Stimulated activated naive CD8-positive, alpha-beta T cell treated with anti-CD3 and anti-CD28 coated beads, Interleukin-15, amount 100 ng/mL, for 72 hours (primary cell): ENCODE data around the gene ZNF182.
A peak's percentile ranks its signal among the peaks of the same experiment; 100 is the strongest.
"Not testable (repeated sequence)": the region's sequence is repeated elsewhere in the genome, so short reads cannot be mapped to it uniquely, and the experiment has no call there.

Experiments
- ATAC-seq: fragments of 150-1000 bp; cut with Tn5 transposase; 2 replicates; pipeline ENCODE4 v1.10.0; 2021; ENCODE audit warnings: mild to moderate bottlenecking, moderate library complexity
- DNase-seq, 2 donors: peaks; one replicate each; pipeline ENCODE4 v3.0.0; 2021 to 2022
- H3K27ac Mint-ChIP-seq, 2 donors: one replicate each; pipeline ENCODE4 v1.8.0; 2022; ENCODE audit warnings: mild to moderate bottlenecking in 2 of 2, mixed read lengths in 2 of 2, moderate library complexity in 2 of 2
- H3K27me3 Mint-ChIP-seq: one replicate; pipeline ENCODE4 v1.8.0; 2022; ENCODE audit warnings: mixed read lengths
- H3K4me1 Mint-ChIP-seq: one replicate; pipeline ENCODE4 v1.8.0; 2022; ENCODE audit warnings: mild to moderate bottlenecking, mixed read lengths
- H3K4me3 Mint-ChIP-seq, 2 donors: one replicate each; pipeline ENCODE4 v1.8.0; 2022; ENCODE audit warnings: mild to moderate bottlenecking in 2 of 2, mixed read lengths in 2 of 2, moderate library complexity in 1 of 2
- H3K9me3 Mint-ChIP-seq, 2 donors: one replicate each; pipeline ENCODE4 v1.8.0; 2022; ENCODE audit warnings: mixed read lengths in 2 of 2

The ZNF182 gene

GRCh38 chrX:48016583-48017310 is 13.0 kb upstream of the ZNF182 start:
- not testable (repeated sequence) for H3K4me1 Mint-ChIP-seq

GRCh38 chrX:48009445-48009960 is 5.7 kb upstream of the ZNF182 start:
- not testable (repeated sequence) for H3K27ac Mint-ChIP-seq, ATAC-seq, DNase-seq, H3K9me3 Mint-ChIP-seq, H3K4me1 Mint-ChIP-seq, H3K27me3 Mint-ChIP-seq, H3K4me3 Mint-ChIP-seq

More at GRCh38 chrX:48016583-48017310, 13.0 kb upstream of the ZNF182 start:
- H3K4me3 Mint-ChIP-seq, ATAC-seq, H3K27ac Mint-ChIP-seq, H3K9me3 Mint-ChIP-seq, DNase-seq, H3K27me3 Mint-ChIP-seq: not testable (repeated sequence)

- not testable (repeated sequence) for H3K27ac Mint-ChIP-seq, ATAC-seq, H3K4me3 Mint-ChIP-seq, DNase-seq, H3K9me3 Mint-ChIP-seq, H3K27me3 Mint-ChIP-seq
- peaks cover 19% of the 10 kb centered on the region for H3K4me1 Mint-ChIP-seq
These were observed 2.9 kb upstream of the ZNF182 start, which contains the start of gene SPACA5 for GRCh38 chrX:48006688-48007087. TSS of gene SPACA5 (plus strand) at chrX:48006988. CDS start at chrX:48007803, 815 bp downstream.

GRCh38 chrX:48003367-48003757 is 427 bp downstream of the ZNF182 start:
- peaks cover 28% of the 10 kb centered on the region for H3K4me1 Mint-ChIP-seq
- H3K27me3 Mint-ChIP-seq = no peaks in the 10 kb centered on the region
- H3K27ac Mint-ChIP-seq = peak overlapping the region; percentile 98 to 100
- peak overlapping the region; percentile 88 to 99 for H3K4me3 Mint-ChIP-seq
- ATAC-seq = peak; percentile 50
- DNase-seq = peak in 1 of 2 donors; percentile 30
- no peaks in the 10 kb centered on the region for H3K9me3 Mint-ChIP-seq

GRCh38 chrX:48002929-48003328 is 860 bp downstream of the ZNF182 start:
- H3K9me3 Mint-ChIP-seq = no peaks in the 10 kb centered on the region
- H3K27ac Mint-ChIP-seq = no peak overlapping the region
- H3K4me3 Mint-ChIP-seq = peak overlapping the region in 1 of 2 donors; percentile 99
- no peak for DNase-seq
- ATAC-seq = no peak
- H3K4me1 Mint-ChIP-seq = peaks cover 32% of the 10 kb centered on the region
- H3K27me3 Mint-ChIP-seq = no peaks in the 10 kb centered on the region

- Mint-ChIP-seq H3K9me3 (no peaks in the 10 kb centered on the region), H3K27me3 (no peaks in the 10 kb centered on the region), H3K4me3 (peak overlapping the region; percentile 67 to 99), H3K4me1 (peaks cover 32% of the 10 kb centered on the region), H3K27ac (peak overlapping the region in 1 of 2 donors; percentile 30)
- ATAC-seq = no peak
- no peak for DNase-seq
These were observed 1.5 kb downstream of the ZNF182 start for GRCh38 chrX:48002319-48002718.

GRCh38 chrX:48001260-48001659 is 2.5 kb downstream of the ZNF182 start:
- no peak overlapping the region for H3K27ac Mint-ChIP-seq
- peak overlapping the region in 1 of 2 donors; percentile 39 for H3K4me3 Mint-ChIP-seq
- H3K4me1 Mint-ChIP-seq = peaks cover 29% of the 10 kb centered on the region
- no peak for ATAC-seq
- no peaks in the 10 kb centered on the region for H3K9me3 Mint-ChIP-seq
- DNase-seq = no peak
- H3K27me3 Mint-ChIP-seq = no peaks in the 10 kb centered on the region

- DNase-seq = no peak
- ATAC-seq = no peak
- Mint-ChIP-seq H3K4me1 (peaks cover 37% of the 10 kb centered on the region), H3K27ac (no peak overlapping the region), H3K27me3 (no peaks in the 10 kb centered on the region), H3K4me3 (no peak overlapping the region), H3K9me3 (no peaks in the 10 kb centered on the region)
These were observed 11.1 kb downstream of the ZNF182 start for GRCh38 chrX:47992669-47993068.

- Mint-ChIP-seq H3K27ac (peak overlapping the region; percentile 93 to 97), H3K4me3 (peak overlapping the region; percentile 17 to 70), H3K4me1 (peaks cover 37% of the 10 kb centered on the region), H3K27me3 (no peaks in the 10 kb centered on the region), H3K9me3 (peaks cover 0 to 2% of the 10 kb centered on the region in 2 donors)
- DNase-seq (no peak), ATAC-seq (no peak)
These were observed 11.8 kb downstream of the ZNF182 start for GRCh38 chrX:47992095-47992380.

GRCh38 chrX:47991263-47992094 is 12.3 kb downstream of the ZNF182 start:
- ATAC-seq (peak; percentile 91), DNase-seq (peak in 1 of 2 donors; percentile 14)
- Mint-ChIP-seq H3K9me3 (peaks cover 0 to 4% of the 10 kb centered on the region in 2 donors), H3K27ac (peak overlapping the region; percentile 93 to 97), H3K4me3 (peak overlapping the region; percentile 17 to 70), H3K27me3 (no peaks in the 10 kb centered on the region), H3K4me1 (peaks cover 37% of the 10 kb centered on the region)

GRCh38 chrX:47976254-47977151 is 27.3 kb downstream of the ZNF182 start:
- Mint-ChIP-seq H3K4me1 (no peaks in the 10 kb centered on the region), H3K9me3 (peaks cover 37 to 48% of the 10 kb centered on the region in 2 donors), H3K27me3 (no peaks in the 10 kb centered on the region), H3K27ac (peak overlapping the region in 1 of 2 donors; percentile 46), H3K4me3 (no peak overlapping the region)
- DNase-seq (no peak), ATAC-seq (no peak)

GRCh38 chrX:47973235-47973634 is 30.6 kb downstream of the ZNF182 start:
- Mint-ChIP-seq H3K27me3 (no peaks in the 10 kb centered on the region), H3K4me3 (no peak overlapping the region), H3K9me3 (peaks cover 39 to 54% of the 10 kb centered on the region in 2 donors), H3K27ac (no peak overlapping the region), H3K4me1 (no peaks in the 10 kb centered on the region)
- no peak for ATAC-seq
- DNase-seq = no peak

- H3K9me3 Mint-ChIP-seq = peaks cover 15 to 22% of the 10 kb centered on the region in 2 donors
- H3K27ac Mint-ChIP-seq, H3K4me1 Mint-ChIP-seq, H3K4me3 Mint-ChIP-seq, DNase-seq, H3K27me3 Mint-ChIP-seq, ATAC-seq: not testable (repeated sequence)
These were observed 38.3 kb downstream of the ZNF182 start for GRCh38 chrX:47965526-47965925.

- not testable (repeated sequence) for H3K27me3 Mint-ChIP-seq, DNase-seq, ATAC-seq, H3K4me3 Mint-ChIP-seq, H3K27ac Mint-ChIP-seq, H3K9me3 Mint-ChIP-seq, H3K4me1 Mint-ChIP-seq
These were observed 42.0 kb downstream of the ZNF182 start for GRCh38 chrX:47961830-47962229.

- Mint-ChIP-seq H3K27me3 (no peaks in the 10 kb centered on the region), H3K4me1 (no peaks in the 10 kb centered on the region), H3K9me3 (peaks cover 5 to 7% of the 10 kb centered on the region in 2 donors), H3K27ac (peak overlapping the region in 1 of 2 donors; percentile 5), H3K4me3 (no peak overlapping the region)
- DNase-seq (no peak), ATAC-seq (no peak)
These were observed 43.4 kb downstream of the ZNF182 start for GRCh38 chrX:47960406-47960805.
